Measurements from ENCODE around the gene TNP1. TPM values are rescaled to one million over a fixed set of nuclear protein-coding genes. Genes with fewer than 3 reads are reported as not detected.

TNP1 gene, protein sequence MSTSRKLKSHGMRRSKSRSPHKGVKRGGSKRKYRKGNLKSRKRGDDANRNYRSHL
- not detected for total RNA-seq (ENCODE audit: insufficient read depth, low replicate concordance)

DNA sequence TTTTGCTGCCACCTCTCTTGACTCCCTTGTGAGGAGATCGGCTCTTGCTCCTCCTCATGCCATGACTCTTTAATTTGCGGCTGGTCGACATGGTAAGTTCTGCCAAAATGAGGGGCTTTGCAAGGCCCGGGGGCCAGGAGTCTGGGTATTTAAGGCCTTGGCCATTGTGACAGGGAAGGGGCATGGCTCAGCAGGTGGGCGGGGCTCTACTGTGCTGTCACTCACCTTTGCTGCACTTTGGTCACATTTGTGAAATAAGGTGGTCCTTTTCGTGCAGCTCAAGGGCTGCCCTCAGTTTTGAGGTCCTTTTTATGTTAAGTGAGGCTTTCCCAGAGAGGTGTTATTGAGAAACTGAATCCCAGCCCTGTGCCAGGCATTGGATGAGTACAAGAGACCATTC, at the start of gene TNP1:
Gene TNP1 (minus strand): TSS at position 121 of the 400 bp plus-strand sequence. CDS start 30 bp downstream, at position 91.
- DNase-seq (ENCODE audit: low spot score), result no peak

DNA sequence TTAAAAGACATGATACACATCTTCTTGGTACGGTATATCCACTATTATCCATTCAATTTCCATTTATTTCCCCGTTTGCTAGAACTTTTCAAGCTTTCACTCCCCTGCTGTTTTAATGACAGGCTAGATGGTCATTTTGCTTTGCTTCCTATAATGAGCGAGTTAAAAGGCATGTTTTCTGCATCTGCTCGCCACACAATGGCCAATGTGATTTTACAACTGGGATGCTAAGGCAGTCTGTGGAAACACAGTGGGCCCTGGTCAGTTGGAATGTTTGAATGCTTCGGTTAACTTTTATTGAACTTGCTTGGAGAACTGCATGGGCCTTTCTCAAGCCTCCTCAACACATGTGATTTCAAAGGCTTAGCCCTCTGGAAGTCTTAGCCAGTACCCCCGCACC, 48.4 kb upstream of the TNP1 start:
- no peak for DNase-seq (ENCODE audit: low spot score)

DNA sequence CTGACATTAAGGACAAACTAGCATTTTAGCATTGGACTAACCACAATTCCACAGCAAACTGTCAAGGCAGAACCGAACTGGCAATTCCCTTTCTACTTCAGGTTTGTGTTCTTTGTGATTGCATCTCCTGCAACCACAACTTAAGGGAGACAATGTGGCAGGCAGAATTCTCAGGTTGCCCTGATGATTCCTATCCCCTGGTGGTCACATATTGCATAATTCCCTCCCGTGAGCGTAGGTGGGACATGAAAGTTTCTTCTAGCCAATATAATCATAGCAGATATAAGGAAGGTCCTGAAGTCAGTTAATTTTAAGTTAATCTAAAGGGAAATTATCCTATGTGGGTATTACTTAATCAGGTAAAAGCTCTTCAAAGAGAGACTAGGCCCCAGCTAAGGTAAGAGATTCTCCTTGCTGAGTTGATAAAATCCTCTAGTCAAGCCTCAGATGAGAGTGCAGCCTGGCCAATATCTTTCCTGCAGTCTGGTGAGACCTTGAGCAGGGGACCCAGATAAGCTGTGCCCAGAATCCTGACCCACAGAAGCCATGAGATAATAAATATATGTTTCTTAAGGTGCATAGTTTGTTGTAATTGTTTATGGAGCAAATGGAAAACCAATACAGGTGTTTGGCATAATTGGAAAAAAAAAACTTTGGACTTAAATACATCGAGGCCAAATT, 45.9 kb upstream of the TNP1 start:
- no peak for DNase-seq (ENCODE audit: low spot score)

DNA sequence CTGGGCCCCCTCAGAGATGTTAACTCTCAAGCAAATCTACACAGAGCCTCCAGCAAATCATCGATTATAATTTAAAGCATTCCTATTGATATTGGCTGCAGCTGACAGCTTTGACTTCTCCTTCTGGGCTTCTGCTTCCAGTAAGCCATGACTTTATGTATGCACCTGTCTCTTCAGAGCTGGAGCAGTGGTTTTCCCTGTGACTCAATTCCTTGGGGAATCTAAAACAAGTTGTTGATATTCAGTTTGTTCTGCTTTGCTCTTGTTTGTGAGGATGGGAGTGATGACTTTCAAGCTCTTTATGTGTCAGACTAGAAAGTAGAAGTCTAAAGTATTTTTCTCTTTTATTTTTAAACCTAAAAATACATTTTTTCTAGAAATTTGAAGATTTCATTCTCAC, 45.1 kb upstream of the TNP1 start:
- DNase-seq (ENCODE audit: low spot score), result no peak

DNA sequence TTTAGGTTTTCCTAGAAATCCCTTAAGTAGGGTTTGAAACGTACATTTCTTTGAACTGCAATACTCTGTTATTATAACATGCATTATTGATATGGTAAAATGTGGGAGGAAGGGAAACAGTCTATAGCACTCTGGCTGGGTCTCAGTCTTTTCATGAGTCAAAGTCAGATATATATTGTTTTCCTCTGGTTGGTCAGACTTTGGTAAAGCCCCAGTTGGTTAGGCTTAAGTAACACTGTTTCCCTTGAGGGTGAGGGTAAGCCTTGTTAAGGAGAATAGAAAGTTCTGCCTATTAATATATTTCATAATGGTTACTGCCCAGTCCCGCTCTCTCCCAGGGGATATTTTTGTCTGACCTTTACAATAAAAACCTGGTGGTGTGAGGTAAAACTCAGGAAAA, 44.7 kb upstream of the TNP1 start:
- no peak for DNase-seq (ENCODE audit: low spot score)

DNA sequence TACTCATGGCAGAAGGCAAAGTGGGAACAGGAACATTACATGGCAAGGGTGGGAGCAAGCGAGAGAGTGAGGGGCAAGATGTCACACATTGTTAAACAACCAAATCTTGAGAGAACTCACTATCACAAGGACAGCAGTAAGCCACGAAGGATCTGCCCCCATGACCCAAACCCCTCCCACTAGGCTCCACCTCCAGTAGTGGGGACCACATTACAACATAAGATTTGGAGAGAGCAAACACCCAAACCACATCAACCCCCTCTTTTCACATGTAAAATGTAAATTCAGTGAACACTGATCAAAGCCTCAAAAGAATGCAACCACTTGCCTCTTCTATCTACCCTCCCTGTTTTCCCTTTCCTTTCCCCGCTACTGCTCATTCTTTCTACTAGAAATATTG, 43.6 kb upstream of the TNP1 start:
- DNase-seq (ENCODE audit: low spot score), result no peak

DNA sequence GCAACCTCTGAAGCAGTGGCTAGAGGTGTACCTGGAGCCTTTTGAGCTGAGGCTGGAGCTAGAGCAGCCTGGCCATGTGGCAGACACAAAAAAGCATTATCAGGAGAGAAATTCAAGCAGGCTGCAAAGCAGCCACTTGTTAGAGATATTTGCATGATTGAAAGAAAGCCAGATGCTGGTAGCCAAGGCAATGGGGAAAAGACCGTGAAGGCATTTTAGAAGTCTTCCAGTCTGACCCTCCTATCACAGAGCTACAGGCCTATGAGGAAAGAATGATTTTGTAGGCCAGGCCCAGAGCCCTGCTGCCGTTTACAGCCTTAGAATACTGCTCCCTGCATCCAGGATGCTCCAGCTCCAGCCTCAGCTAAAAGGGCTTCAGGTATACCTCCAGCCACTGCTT, 41.4 kb upstream of the TNP1 start:
- no peak for DNase-seq (ENCODE audit: low spot score)

DNA sequence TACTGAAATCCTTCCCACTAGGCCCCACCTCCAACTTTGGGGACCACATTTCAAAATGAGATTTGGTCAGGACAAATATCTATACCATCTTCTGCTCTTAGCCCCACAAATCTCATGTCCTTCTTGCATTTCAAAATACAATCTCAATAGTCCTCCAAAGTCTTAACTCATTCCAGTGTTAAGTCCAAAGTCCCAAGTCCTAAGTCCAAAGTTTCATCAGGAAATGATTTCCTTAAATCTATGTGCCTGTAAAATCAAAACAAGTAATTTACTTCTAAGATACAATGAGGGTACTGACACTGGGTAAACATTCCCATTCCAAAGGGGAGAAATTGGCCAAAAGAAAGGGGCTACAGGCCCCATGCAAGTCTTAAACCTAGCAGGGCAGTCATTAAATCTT, 40.5 kb upstream of the TNP1 start:
- DNase-seq (ENCODE audit: low spot score), result no peak

DNA sequence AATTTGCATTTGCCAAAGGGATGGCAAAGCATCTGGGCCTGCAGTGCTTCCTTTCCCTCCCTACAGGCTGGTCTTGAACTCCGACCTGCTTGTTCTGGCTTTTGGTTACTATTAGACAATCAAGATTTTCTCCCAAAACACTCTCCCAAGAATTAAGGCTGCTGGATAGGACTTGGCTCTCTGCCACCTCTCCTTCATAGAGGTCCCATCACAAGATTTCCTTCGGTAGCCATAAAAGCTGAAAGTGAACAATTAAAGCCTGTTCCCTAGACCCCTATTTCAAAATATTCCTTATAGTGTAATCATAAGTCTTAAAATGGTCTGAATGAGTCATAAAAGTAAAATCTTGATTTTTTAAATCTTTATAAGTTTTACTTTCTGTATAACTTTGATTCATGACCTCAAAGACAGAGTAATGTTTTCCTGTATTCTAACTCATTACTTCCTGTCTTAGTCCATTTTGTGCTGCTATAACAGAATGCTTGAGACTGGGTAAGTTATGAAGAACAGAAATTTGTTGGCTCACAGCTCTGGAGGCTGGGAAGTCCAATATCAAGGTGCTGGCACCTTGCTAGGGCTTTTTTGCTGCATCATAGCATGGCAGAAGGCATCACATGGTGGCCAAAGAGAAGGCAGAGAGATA, 37.8 kb upstream of the TNP1 start:
- DNase-seq (ENCODE audit: low spot score), result no peak

DNA sequence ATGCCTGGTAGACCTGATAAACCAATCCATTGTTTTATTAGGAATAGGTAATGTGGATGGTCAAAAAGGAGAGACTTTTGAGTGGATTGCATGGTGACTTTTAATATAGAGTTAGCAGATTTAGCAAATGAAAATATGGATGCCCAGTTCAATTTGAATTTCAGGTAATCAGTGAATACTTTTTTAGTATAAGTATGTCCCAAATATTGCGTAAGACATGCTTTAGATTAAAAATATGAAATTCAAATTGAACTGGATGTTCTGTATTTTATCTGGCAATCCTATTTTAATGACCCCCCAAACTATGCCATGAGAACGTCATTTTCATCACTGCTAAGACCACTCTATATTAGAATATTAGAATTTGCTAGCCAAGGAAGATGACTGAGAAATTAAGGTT, 30.3 kb upstream of the TNP1 start:
- DNase-seq (ENCODE audit: low spot score), result no peak

DNA sequence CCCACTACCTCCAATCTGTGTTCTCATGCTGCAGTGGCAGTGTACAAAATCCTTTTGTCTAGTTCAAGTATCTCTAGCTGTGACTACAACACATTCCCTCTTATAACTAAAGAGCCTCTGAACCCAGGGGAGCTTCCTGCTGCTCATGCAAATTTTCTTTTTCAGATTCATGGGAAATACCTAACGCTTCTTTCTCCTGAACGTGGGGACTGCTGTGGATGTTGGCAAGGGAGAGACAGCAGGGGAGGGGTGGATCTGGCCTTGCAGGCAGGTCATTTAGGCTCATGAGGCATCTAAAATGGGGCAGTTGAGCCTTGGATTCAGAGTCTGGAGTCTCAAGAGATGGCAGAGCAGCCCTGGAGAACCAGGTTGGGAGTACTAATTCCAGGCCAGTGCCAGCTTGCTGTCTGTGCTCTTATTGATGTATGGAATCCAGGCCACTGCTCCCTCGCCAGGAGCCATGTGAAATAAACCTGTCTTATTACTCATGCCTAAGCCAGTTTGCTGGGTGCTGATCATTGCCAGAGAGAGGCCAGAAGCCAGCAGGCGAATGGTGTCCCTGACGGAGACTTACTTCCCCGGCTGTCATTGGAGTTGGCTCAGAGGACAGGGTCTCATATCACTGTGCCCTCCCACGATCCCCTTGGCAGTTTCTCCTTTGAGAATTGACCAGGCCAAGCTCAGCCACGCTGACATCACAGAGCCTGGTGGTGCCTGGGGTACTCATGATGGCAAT, 29.2 kb upstream of the TNP1 start:
- DNase-seq (ENCODE audit: low spot score), result no peak

DNA sequence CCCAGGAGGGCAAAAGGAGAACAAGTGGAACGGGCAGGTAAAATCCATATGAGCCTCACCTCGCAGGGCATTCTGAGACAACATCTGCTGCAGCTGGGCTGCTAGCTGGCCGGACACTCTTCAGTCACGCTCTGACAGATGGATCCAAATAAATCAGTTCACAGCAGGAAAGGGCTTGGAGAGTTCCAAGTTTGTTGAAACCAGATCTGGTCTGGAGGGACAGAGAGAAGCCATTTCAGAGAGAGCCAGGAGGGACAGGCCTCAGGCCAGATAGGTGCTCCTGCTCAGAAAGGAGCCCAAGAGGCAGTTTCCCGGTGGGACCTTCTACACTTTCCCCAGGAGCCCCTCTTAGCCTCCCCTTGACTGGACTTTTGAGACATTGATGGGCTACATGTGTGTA, 28.2 kb upstream of the TNP1 start:
- DNase-seq (ENCODE audit: low spot score), result no peak

DNA sequence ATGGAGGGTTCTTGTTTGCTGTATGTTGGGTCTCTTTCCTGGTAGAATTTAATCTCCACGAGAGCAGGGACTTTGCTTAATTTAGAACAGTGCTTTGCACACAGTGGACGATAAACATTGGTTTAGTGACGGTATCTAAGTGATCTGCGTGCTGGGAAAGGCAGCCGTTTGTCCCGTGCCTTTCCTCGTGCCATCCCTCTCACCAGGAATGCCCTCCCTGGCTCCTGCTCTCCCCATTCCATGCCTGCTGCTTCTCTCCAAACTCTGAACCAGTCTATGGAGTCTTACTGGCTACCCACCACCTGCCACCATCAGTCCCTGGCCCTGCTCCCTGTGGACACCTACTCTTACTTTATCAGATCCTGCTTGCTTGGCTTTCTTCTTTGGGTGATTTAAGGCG, 27.3 kb upstream of the TNP1 start:
- no peak for DNase-seq (ENCODE audit: low spot score)

DNA sequence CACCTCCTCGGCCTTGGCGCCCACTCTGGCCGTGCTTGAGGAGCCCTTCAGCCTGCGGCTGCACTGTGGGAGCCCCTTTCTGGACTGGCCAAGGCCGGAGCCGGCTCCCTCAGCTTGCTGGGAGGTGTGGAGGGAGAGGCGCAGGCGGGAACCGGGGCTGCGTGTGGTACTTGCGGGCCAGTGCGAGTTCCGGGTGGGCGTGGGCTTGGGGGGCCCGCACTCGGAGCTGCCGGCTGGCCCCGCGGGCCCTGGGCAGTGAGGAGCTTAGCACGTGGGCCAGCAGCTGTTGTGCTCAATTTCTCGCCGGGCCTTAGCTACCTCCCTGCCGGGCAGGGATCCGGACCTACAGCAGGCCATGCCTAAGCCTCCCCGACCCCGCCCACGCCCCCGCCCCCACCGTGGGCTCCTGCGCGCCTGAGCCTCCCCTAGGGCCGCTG, 25.3 kb upstream of the TNP1 start:
- DNase-seq (ENCODE audit: low spot score), result no peak

DNA sequence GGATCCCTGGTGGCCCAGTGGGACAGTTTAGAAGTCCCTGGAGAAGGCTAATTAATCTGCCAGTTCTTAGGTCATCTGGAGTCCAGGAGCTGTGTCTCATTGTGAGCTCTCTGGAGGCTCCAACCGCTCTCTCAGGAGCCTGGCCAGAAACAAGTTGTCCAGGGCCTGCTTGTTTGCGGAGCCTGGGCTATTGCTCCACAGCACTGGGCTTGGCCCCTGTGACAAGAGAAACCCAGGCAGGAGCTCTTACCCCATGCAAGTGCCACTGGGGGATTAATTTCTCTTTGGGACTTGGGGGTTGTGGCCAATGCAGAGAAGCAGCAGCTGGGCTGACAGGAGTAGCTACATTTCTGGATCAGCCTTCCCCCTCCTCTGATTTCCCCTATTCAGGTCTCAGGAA, 24.5 kb upstream of the TNP1 start:
- DNase-seq (ENCODE audit: low spot score), result no peak

DNA sequence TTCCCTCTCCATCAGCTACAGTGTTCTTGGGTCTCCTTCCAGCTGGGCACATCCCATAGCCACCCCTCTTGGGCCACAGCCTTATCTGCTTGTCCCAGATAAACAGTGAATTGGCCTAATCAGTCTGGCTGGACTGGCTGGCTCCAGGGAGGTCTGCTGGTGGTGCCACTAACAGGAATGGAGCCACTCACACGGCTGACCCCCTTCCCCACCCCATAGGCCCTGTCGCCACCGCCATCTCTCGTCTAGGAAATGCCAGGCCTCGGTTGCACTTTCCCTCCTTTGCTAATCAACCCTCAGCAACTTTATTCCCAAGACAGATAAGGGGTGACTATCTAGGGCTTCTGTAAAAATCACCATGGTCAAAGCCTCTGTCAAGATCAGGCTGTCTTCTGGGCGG, 23.0 kb upstream of the TNP1 start:
- no peak for DNase-seq (ENCODE audit: low spot score)

DNA sequence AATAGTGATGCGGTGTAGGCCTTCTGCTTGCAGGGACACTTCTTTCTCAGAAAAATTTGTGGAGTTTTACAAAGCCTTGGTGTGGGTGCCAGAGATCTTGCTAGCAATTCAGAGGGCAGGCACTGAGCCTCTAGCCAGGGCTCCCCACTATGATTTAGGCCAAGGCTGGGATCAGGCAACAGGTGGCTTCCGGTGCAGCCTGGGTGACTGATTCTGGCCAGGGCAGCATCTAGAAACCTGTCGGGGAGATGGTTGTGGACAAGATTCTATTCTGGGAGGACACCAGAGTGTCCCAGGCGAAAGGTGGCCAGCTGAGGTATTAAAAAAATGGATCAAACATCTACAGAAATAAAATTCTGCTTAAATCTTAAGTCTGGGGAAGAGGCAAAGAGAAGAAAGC, 21.5 kb upstream of the TNP1 start:
- DNase-seq (ENCODE audit: low spot score), result no peak

DNA sequence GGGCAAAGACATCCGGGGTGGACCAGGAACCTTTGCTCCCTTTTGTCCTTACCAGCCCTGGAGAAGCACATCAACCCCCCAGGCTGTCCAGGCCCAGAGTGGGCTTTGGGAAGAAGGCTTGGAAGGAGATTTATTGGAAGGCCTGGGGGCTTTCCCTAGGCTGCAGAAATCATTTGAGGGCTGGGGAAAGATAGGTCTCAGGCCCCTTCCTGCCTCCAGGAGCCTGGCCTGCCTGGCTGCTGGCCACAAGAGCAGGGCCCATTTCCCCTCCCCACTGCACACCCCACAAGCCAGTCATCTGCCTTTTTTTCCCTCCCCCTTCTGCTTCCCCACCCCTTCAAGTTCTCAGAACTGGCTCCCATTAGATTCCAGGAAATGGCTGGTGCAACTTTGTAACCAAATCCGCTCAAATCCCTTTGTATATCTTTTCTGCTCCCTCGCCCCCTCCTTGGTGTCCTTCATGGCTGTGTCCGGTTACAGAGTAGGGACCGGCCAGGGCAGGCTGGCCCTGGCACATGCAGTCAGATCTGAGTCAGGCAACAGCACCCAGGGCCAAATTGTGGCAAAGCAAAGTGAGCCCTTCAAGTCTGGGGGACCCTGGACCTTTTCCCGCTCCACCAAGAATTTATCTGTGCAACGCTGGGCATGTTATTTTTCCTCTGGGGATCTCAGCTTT, 20.8 kb upstream of the TNP1 start:
- peak; percentile 63 for DNase-seq (ENCODE audit: low spot score)

DNA sequence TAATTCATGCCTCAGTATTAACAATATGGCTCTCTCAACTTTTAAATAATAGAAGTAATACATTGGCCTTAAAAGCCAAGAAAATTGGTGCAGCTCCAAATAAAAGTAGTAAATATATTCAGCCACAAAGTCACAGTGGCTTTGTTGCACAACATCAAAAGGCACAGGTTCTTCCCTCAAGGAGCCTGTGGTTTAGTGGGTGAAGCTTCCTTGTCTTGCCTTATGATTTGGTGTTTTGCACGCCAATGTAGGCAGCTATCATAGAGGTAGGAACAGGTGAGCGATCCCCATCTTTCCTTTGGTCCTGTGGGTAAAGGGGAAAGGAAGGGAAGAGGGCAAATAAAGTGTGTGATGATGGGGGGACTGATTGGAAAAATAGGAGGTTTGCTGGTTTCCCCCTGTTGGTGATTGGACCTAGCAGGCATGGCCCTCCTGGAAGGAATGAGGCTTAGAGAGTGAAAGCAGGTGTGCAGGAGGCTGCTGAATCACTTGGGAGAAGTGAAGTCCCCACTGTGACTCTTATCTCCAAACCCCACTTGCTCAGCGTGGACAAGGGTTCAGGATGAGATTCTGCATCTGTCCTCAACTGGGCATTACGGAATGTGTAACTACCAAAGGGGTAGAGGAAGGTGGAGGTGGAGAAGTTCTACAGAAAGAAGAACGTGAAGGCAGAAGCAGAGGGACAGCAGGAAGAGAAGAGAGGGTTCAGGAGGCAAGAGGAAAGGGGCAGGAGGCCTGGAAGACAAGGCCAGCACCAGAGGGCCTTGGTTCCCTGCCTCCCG, 20.1 kb upstream of the TNP1 start:
- no peak for DNase-seq (ENCODE audit: low spot score)

DNA sequence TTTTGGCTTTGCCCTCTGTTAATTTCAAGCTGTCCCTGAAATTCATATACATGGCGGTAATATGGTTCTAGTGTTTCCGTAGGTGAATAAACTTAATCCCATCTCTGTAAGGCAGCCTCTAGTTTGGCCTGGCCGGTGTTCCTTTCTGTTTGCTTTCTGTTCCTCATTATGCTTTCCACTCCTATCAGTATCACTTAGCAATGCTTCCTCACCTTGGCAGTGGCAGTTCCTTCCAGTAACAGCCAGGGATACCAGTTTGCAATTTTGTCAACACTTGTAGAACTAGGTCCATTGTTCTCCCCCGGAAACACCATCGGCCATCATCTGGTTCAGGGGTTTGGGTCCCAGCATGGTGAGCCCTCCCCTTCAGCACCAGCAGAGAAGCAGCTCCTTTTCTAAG, 18.2 kb upstream of the TNP1 start:
- no peak for DNase-seq (ENCODE audit: low spot score)

DNA sequence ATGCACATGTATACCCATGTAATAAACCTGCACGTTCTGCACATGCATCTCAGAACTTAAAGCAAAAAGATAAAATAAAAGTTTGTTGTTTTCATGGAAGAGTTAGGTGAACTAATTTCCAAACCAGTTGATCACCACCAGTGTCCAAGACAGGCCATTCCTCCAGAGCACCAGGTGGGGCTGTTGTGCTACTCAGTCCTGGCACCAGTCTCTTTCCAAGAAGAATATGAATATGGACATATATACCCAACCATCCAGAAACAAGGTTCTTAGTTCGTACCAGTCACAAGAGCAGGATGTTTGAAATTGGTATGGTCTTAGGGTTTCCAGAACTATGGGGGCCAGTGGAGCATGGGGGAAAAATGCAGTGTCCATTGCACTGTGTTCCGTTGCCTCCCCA, 17.2 kb upstream of the TNP1 start:
- DNase-seq (ENCODE audit: low spot score), result no peak

All from umbilical cord (tissue), 2 donors.